Activated T-cell treated with anti-CD3 and anti-CD28 coated beads, Interleukin-2, amount 50 U/mL, for 24 hours (primary cell): Measurements from ENCODE around the gene TRIM49.
"Not testable (repeated sequence)": the region's sequence is repeated elsewhere in the genome, so short reads cannot be mapped to it uniquely, and the experiment has no call there.

Experiments
- DNase-seq: peaks from one replicate; pipeline ENCODE4 v3.0.0-alpha.2; 2020
- H3K27ac Mint-ChIP-seq: 2 replicates; pipeline ENCODE4 v1.8.0; 2020; ENCODE audit warnings: mild to moderate bottlenecking, mixed read lengths
- H3K27me3 Mint-ChIP-seq: 2 replicates; pipeline ENCODE4 v1.8.0; 2020; ENCODE audit warnings: mixed read lengths
- H3K36me3 Mint-ChIP-seq: 2 replicates; pipeline ENCODE4 v1.8.0; 2020; ENCODE audit warnings: low read depth, mixed read lengths
- H3K4me1 Mint-ChIP-seq: 2 replicates; pipeline ENCODE4 v1.8.0; 2020; ENCODE audit warnings: low read depth, mixed read lengths
- H3K4me3 Mint-ChIP-seq: 2 replicates; pipeline ENCODE4 v1.8.0; 2020; ENCODE audit warnings: mild to moderate bottlenecking, moderate library complexity, mixed read lengths
- H3K9me3 Mint-ChIP-seq: 2 replicates; pipeline ENCODE4 v1.8.0; 2020; ENCODE audit warnings: mixed read lengths

The TRIM49 gene

GRCh38 chr11:89808475-89808874, at the start of gene TRIM49:
TSS of gene TRIM49 (minus strand) at chr11:89808575. CDS start at chr11:89804469, 4,106 bp downstream.
- H3K4me3 Mint-ChIP-seq, H3K36me3 Mint-ChIP-seq, H3K9me3 Mint-ChIP-seq, H3K4me1 Mint-ChIP-seq, H3K27ac Mint-ChIP-seq, DNase-seq, H3K27me3 Mint-ChIP-seq: not testable (repeated sequence)

- not testable (repeated sequence) for H3K36me3 Mint-ChIP-seq, H3K27me3 Mint-ChIP-seq, H3K9me3 Mint-ChIP-seq, DNase-seq, H3K4me1 Mint-ChIP-seq, H3K27ac Mint-ChIP-seq, H3K4me3 Mint-ChIP-seq
Measured at GRCh38 chr11:89826694-89827093, 18.3 kb upstream of the TRIM49 start.

- H3K27me3 Mint-ChIP-seq, H3K4me1 Mint-ChIP-seq, H3K27ac Mint-ChIP-seq, DNase-seq, H3K36me3 Mint-ChIP-seq, H3K4me3 Mint-ChIP-seq, H3K9me3 Mint-ChIP-seq: not testable (repeated sequence)
Measured at GRCh38 chr11:89820008-89820407, 11.6 kb upstream of the TRIM49 start.

- not testable (repeated sequence) for H3K36me3 Mint-ChIP-seq, H3K27me3 Mint-ChIP-seq, H3K4me3 Mint-ChIP-seq, H3K4me1 Mint-ChIP-seq, DNase-seq, H3K27ac Mint-ChIP-seq, H3K9me3 Mint-ChIP-seq
Measured at GRCh38 chr11:89813535-89813934, 5.2 kb upstream of the TRIM49 start.

GRCh38 chr11:89787506-89788063, 20.8 kb downstream of the TRIM49 start:
- not testable (repeated sequence) for H3K4me3 Mint-ChIP-seq, H3K27me3 Mint-ChIP-seq, H3K36me3 Mint-ChIP-seq, H3K4me1 Mint-ChIP-seq, DNase-seq, H3K27ac Mint-ChIP-seq, H3K9me3 Mint-ChIP-seq

GRCh38 chr11:89785726-89786125, 22.6 kb downstream of the TRIM49 start:
- H3K4me3 Mint-ChIP-seq, DNase-seq, H3K9me3 Mint-ChIP-seq, H3K36me3 Mint-ChIP-seq, H3K27me3 Mint-ChIP-seq, H3K4me1 Mint-ChIP-seq, H3K27ac Mint-ChIP-seq: not testable (repeated sequence)

GRCh38 chr11:89750822-89751221, 57.6 kb downstream of the TRIM49 start:
- H3K4me1 Mint-ChIP-seq, H3K36me3 Mint-ChIP-seq, H3K9me3 Mint-ChIP-seq, H3K4me3 Mint-ChIP-seq, H3K27me3 Mint-ChIP-seq, H3K27ac Mint-ChIP-seq, DNase-seq: not testable (repeated sequence)
